ENCODE measurements around the gene CARD11. TPM values are rescaled to one million over a fixed set of nuclear protein-coding genes. Genes with fewer than 3 reads are reported as not detected.
A peak's percentile ranks its signal among the peaks of the same experiment; 100 is the strongest.

The CARD11 gene
- total and polyA plus RNA-seq, 2 of the 13 experiments (the other 11 are each of a cell fraction or from before 2014, with no cell fraction given) = 0.04 TPM; not detected in 1

GRCh38 chr7:2996141-2996540, 47.5 kb downstream of the CARD11 start:
- DNase-seq (ENCODE audit: low spot score) (no peak), ATAC-seq (no peak), FAIRE-seq (no peak)
- Histone ChIP-seq H2AFZ (ENCODE audit: low read length) (no peak overlapping the region), H3K27me3 (ENCODE audit: control insufficient read depth in 1 of 2, insufficient read depth in 2 of 2, low read length in 2 of 2) (no peaks in the 10 kb centered on the region), H3K9ac (ENCODE audit: insufficient read depth, low read depth, low read length) (no peak overlapping the region), H3K36me3 (replicated peaks in 1 of 2; ENCODE audit: control insufficient read depth in 1 of 2, insufficient read depth in 2 of 2, low read length in 2 of 2) (no peaks in the 10 kb centered on the region), H3K9me3 (ENCODE audit: low read length) (no peaks in the 10 kb centered on the region), H3K4me3 (replicated peaks in 1 of 3; ENCODE audit: insufficient read depth in 1 of 3, low read depth in 2 of 3, low read length in 3 of 3) (no peak overlapping the region), H3K4me1 (ENCODE audit: insufficient read depth, low read length) (peaks cover 30% of the 10 kb centered on the region), H3K27ac (ENCODE audit: extremely low read length, insufficient read depth, low read length) (no peak overlapping the region), H4K20me1 (ENCODE audit: insufficient read depth, low read length) (no peaks in the 10 kb centered on the region), H3K4me2 (ENCODE audit: low read depth, low read length) (no peak overlapping the region), H3K79me2 (ENCODE audit: insufficient read depth, low read length) (no peaks in the 10 kb centered on the region)
- intact Hi-C loops (cut with micrococcal nuclease; ENCODE audit: unreplicated experiment) = no loop called here
- ChIA-PET CTCF (ENCODE audit: low intra/inter-chr PET ratio, low total read pairs) (no interaction called here), POLR2A (no interaction called here)
- no TSS peak for BruUV-seq (replicated peaks)
- no peak for TF ChIP-seq ZC3H4 (CRISPR knock-in tag; IDR thresholded peaks at IDR 0.05; ENCODE audit: borderline replicate concordance)
- TF ChIP-seq ZNF704 (CRISPR knock-in tag; IDR thresholded peaks at IDR 0.05; ENCODE audit: borderline replicate concordance) = no peak
- no peak for TF ChIP-seq ZBTB38 (CRISPR knock-in tag; IDR thresholded peaks at IDR 0.05)
- TF ChIP-seq SMC3 (IDR thresholded peaks at IDR 0.05; ENCODE audit: low read length) = no peak
- TF ChIP-seq NR2F6 (IDR thresholded peaks at IDR 0.05) = no peak
- no peak for TF ChIP-seq NR2F6 (CRISPR knock-in tag; IDR thresholded peaks at IDR 0.05)
- peak; percentile 44; the same call in 1 of the 2 replicates for TF ChIP-seq ZMYM3 (CRISPR knock-in tag; IDR thresholded peaks at IDR 0.05)
- TF ChIP-seq ZNF121 (CRISPR knock-in tag; IDR thresholded peaks at IDR 0.05) = no peak
- TF ChIP-seq KDM1A (CRISPR knock-in tag; IDR thresholded peaks at IDR 0.05) = 0 out of 2 replicates have a peak, but pooled peaks have one; percentile 30
- TF ChIP-seq MAFG (CRISPR knock-in tag; IDR thresholded peaks at IDR 0.05) = no peak
- TF ChIP-seq ZEB1 (IDR thresholded peaks at IDR 0.05; ENCODE audit: insufficient replicate concordance, low read depth) = no peak
- WGBS (ENCODE audit: low lambda C conversion rate) = 47% methylated on average over 4 of the region's 4 CpGs
- in situ Hi-C loops (cut with HindIII; ENCODE audit: extremely low pct_ligation_motif_present, low pct_unique_long_range_greater_than_20kb) = no loop called here
